ENCODE measurements around the gene FOXD4L1.
"Not testable (repeated sequence)": the region's sequence is repeated elsewhere in the genome, so short reads cannot be mapped to it uniquely, and the experiment has no call there.

GRCh38 chr2:113507394-113508140 is 9.1 kb downstream of the FOXD4L1 start:
- not testable (repeated sequence) for TF ChIP-seq CTCF (IDR thresholded peaks at IDR 0.05 in 8 of 11, conservative IDR thresholded peaks at IDR 0.05 in 3 of 11); POLR2A (IDR thresholded peaks at IDR 0.05); POLR2AphosphoS5 (IDR thresholded peaks at IDR 0.05)

All from spleen (tissue), 7 donors.